ENCODE data around the gene MS4A1.
"Not testable (repeated sequence)": the region's sequence is repeated elsewhere in the genome, so short reads cannot be mapped to it uniquely, and the experiment has no call there.

The MS4A1 gene

DNA sequence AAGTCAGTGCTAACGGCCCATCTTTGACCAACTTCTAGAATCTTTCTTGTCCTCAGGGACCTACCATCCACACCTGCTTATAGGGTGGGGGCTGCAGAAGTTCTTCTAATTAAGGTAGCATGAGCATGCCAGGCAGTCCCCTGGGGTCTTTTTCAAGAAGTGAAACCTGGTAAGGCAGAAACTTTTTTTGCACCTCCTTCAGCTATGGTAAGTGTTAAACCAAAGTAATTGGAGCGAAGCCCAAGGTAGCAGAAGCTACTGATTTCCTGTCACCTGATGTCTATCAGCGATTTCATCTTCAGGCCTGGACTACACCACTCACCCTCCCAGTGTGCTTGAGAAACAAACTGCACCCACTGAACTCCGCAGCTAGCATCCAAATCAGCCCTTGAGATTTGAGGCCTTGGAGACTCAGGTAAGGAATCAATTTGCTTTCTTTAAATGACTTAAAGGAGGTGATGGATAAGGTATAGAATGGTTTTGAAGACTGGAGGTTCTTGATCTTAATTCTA is at the start of gene MS4A1:
Gene MS4A1 (plus strand): TSS at position 317 of the 512 bp plus-strand sequence. CDS start 6,528 bp downstream, outside the sequence.
- in situ Hi-C loops (cut with HindIII; ENCODE audit: low sequenced_read_pairs) = no loop called here

DNA sequence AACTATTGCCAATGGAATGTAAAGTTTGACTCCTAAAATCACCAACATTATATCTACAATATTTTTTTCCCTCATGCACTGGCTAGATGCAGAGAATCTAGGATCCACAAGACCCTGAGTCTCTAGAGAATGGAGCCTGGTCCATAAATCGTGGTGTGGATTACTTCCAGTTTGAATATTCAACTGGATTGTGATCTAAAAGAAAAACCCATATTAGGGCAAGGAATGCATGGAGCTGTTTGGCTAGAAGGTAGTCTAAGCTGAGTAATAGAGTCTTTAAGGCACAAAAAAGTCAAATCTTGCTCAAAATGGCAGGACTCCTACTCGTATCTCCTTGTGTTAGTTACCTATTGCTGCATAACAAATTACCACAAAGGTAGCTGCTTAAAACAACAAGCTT is 35.6 kb upstream of the MS4A1 start:
- in situ Hi-C loops (cut with HindIII; ENCODE audit: low sequenced_read_pairs) = no loop called here

- in situ Hi-C loops (cut with HindIII; ENCODE audit: low sequenced_read_pairs) = no loop called here
Measured at GRCh38 chr11:60422609-60423008, 33.0 kb upstream of the MS4A1 start.

DNA sequence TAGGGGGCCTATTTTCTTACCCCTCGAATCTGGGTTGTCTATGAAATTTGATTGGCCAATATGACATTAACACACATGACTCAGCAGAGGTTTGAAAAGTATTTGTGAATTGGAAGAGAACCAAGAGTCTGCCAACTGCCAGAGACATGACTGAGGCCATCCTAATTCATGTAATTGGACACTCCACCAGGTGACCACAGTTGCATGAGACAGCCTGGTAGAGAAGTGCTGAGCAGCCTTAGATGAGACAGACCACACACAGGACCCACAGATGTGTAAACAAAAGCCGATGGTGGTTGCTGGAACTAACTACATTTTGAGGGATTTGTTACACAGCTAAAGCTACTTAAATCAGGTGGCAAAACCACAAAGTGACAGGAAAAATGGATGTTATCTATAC is 27.1 kb upstream of the MS4A1 start:
- in situ Hi-C loops (cut with HindIII; ENCODE audit: low sequenced_read_pairs) = no loop called here

- in situ Hi-C loops (cut with HindIII; ENCODE audit: low sequenced_read_pairs) = no loop called here
Measured at GRCh38 chr11:60429272-60429671, 26.4 kb upstream of the MS4A1 start, which contains the start of gene MS4A5. Gene MS4A5 (plus strand): TSS chr11:60429572. CDS start chr11:60429675, 103 bp downstream.

DNA sequence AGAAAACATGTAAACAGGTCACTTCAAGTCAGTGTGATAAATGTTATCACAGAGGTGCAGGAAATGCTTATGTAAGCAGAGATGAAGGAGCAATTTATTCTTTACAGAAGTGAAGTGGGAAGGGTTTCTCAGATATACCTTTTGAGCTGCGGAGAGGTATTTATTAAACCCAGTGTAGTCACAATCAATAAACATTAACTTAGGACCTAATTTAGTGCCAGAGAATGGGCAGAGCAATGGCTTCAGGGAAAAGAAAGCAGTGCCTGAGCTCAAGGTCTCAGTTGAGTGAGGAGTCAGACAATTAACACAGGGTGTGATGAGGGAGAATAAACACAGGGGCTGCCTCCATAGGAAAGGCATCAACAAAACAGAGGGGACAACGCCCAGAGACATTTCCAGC is 24.4 kb upstream of the MS4A1 start:
- in situ Hi-C loops (cut with HindIII; ENCODE audit: low sequenced_read_pairs) = no loop called here

DNA sequence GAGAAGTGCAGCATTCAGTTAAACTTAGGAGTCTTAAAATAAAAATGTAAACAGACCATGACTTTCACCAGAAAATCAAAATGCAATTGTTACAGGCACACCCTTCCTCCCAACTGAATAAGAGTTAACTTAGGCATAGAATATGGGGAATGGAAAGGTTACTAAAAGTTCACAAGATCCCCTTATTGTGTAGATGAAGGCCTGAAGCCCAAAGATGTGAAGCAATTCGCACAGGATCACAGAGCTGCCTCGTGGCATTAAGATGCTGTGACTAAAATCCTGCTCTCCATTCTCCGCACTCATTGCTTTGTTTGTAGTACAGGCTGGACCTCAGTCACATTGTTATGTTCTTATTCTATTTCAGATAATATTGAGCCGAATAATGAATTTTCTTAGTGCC is 22.2 kb upstream of the MS4A1 start:
- in situ Hi-C loops (cut with HindIII; ENCODE audit: low sequenced_read_pairs) = no loop called here

- in situ Hi-C loops (cut with HindIII; ENCODE audit: low sequenced_read_pairs) = no loop called here
Measured at GRCh38 chr11:60447070-60447469, 8.6 kb upstream of the MS4A1 start.

DNA sequence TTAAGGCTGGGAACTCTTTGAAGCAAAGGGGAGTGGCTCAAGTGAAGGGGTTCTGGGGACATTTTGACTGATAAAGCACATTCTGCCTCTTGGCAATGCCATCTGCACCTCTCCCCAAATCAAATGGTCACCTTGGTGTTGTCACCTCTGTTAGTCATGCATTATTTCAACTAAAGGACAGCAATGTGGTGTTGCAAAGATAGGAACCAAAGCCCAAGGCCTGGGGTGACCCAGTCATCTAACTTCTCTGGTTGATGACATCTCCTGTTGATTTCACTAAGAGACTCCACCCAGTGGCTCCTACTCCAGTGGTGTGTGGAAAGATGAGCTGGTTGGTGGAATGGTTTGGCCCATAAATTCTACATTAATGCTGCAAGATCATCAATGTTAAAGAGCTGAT is 7.8 kb upstream of the MS4A1 start:
- in situ Hi-C loops (cut with HindIII; ENCODE audit: low sequenced_read_pairs) = no loop called here

GRCh38 chr11:60451185-60451584 is 4.5 kb upstream of the MS4A1 start:
- in situ Hi-C loops (cut with HindIII; ENCODE audit: low sequenced_read_pairs) = not testable (repeated sequence)

DNA sequence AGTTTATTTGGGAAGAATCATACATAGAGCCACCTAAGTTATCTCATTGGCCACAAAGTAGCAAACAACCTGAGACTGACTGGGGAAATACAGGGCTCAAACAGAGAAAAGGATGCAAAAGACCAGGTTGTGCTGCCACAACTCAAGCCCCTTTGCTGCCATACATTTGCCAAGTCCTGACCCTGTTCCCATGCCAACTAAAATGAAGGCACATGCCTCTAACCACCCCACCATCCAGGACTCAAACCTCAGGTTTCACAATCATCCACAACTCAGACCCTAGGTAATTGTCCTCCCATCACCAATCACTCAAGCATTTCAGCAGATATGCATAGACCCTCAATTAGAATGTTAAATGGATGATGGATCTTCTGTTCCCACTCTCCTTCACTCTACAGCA is 1.4 kb upstream of the MS4A1 start:
- in situ Hi-C loops (cut with HindIII; ENCODE audit: low sequenced_read_pairs) = no loop called here

GRCh38 chr11:60457576-60457975 is 1.9 kb downstream of the MS4A1 start:
- in situ Hi-C loops (cut with HindIII; ENCODE audit: low sequenced_read_pairs) = no loop called here

GRCh38 chr11:60459345-60459744 is 3.7 kb downstream of the MS4A1 start:
- in situ Hi-C loops (cut with HindIII; ENCODE audit: low sequenced_read_pairs) = no loop called here

DNA sequence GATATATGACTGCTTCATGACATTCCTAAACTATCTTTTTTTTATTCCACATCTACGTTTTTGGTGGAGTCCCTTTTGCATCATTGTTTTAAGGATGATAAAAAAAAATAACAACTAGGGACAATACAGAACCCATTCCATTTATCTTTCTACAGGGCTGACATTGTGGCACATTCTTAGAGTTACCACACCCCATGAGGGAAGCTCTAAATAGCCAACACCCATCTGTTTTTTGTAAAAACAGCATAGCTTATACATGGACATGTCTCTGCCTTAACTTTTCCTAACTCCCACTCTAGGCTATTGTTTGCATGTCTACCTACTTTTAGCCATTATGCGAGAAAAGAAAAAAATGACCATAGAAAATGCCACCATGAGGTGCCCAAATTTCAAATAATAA is 13.2 kb downstream of the MS4A1 start:
- in situ Hi-C loops (cut with HindIII; ENCODE audit: low sequenced_read_pairs) = no loop called here

GRCh38 chr11:60469723-60470122 is 14.1 kb downstream of the MS4A1 start:
- in situ Hi-C loops (cut with HindIII; ENCODE audit: low sequenced_read_pairs) = no loop called here

GRCh38 chr11:60477035-60477445 is 21.4 kb downstream of the MS4A1 start:
- in situ Hi-C loops (cut with HindIII; ENCODE audit: low sequenced_read_pairs) = no loop called here

DNA sequence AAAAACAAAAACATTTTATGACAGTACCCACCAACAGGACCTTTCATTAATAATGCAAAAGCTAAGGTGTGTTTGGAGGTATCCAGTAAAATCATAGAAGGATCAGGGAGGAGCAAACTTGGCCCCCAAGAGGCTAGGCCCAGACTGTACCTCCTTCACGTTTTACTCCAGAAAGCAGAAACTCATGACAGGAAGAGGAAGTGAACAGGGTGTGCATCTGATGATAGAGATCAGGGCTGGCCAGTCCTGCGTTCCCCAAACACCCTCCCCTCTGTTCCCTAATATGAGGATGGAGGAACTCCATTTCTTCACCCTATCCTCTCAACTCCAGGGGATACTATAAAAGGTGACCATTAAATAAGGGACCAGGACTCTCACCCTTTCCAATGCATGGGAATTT is 26.7 kb downstream of the MS4A1 start:
- in situ Hi-C loops (cut with HindIII; ENCODE audit: low sequenced_read_pairs) = no loop called here

DNA sequence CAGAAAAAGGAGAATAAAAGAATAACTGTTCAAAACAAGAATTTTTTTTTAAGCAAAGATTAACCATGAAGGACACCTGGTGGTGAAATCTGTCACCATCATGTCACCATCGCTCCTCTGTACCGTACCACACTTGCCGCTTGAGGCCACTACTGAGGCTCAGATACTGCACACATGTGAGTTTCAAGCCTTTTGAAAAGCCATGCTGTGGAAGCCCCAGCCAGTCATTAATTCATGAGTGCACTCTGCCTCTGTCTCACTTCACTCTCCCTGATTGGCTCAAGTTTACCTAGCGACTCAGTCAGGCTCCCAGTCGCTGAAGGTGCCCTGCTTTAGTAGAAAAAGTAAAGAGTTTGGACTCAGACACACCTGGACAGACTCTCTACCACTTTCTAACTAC is 30.3 kb downstream of the MS4A1 start:
- in situ Hi-C loops (cut with HindIII; ENCODE audit: low sequenced_read_pairs) = no loop called here

DNA sequence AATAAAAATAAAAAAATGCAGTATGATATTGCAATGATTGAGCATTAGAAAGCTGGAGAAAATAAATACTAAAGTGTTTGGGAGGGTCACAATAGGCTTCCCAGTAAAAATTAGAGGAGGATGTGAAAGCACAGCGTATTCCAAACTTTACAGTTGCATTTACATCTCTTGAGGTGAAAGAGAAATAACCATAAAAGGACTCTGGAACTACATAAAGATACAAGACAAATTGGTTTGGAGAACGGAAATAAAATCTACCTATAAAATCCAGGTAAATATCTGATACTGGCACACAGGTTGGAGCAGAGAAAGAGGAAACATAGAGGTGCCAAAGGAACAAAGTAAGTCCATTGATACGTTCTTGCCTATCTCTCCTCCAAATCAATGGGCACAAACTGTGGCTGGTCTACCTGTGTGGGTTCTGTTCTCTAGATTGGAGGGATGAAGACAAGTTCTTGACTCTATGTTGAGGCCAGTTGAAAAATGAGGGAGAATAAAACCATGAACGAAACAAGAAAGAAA is 36.9 kb downstream of the MS4A1 start, which contains the start of gene MS4A12:
Gene MS4A12 (plus strand): TSS at position 291 of the 522 bp plus-strand sequence. CDS start 4,541 bp downstream, outside the sequence.
- in situ Hi-C loops (cut with HindIII; ENCODE audit: low sequenced_read_pairs) = no loop called here

- in situ Hi-C loops (cut with HindIII; ENCODE audit: low sequenced_read_pairs) = no loop called here
Measured at GRCh38 chr11:60493454-60493853, 37.8 kb downstream of the MS4A1 start.

DNA sequence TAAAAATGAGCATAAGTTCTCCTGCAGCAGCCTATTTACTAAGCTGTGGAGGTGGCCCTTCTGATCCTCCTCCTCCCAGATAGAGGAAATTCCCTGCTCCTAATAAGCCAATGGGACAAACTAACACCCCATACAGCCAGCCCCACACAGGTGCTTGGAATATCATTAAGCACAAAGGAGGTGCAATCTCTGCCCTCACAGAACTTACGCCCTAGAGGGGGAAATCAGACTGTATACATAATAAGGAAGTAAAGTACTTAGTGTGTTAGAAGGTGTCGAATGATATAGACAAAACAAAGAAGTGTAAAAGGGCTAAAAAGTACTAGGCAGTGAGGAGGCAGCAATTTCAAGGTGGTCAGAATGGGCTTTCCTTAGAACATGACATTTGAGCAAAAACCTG is 42.8 kb downstream of the MS4A1 start:
- in situ Hi-C loops (cut with HindIII; ENCODE audit: low sequenced_read_pairs) = no loop called here

DNA sequence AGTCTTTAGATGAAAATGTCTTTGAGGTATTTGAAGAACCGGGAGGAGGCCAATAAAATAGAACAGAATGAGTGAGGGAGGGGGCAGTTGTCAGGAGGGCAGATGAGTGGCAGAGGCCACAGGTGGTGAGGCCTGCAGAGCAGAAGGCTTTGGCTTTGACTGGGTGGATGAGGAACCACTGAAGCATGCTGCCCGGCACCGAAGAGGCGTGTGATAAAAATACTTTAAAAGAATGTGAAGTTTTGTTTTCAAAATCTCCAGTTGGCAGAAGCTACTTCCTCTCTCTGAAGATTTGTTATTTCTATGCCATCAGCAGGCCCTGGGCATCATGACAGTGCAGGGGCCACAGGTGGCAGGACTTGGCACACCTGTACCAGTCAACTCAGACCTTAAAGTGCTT is 43.2 kb downstream of the MS4A1 start:
- in situ Hi-C loops (cut with HindIII; ENCODE audit: low sequenced_read_pairs) = no loop called here

DNA sequence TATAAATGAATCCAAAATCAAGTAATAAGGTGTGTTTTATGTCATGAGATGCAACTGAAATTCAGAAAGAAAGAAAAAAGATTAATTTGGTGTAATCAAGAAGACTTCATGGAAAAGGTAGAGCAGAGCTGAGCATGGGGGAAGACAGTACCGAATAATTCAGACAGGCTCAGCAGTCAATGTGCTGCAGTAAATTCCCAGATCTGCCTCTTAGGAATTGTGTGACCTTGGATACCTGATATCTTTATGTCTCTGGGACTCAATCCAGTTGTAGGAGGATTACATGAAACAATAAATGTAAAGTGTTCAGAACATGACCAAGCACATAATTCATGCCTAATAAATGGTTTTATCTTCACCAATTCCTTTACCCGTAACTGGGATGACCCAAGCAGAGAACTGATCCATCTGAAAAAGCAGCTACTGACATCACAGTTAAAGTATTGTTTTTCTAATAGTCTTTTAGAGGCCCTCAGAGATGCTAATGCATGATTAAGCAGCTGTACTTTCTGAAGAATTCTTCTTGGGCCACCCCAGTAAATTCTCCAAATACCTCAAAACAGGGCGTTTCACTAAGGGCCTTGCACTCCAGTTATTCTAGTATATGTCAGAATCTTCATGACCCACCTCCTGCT is 44.7 kb downstream of the MS4A1 start:
- in situ Hi-C loops (cut with HindIII; ENCODE audit: low sequenced_read_pairs) = no loop called here
